BJ (cell line): ENCODE data around the gene SHROOM1. TPM values are rescaled to one million over a fixed set of nuclear protein-coding genes. Genes with fewer than 3 reads are reported as not detected.

Experiments used
- CTCF ChIA-PET: fragments of 350-600 bp; formaldehyde crosslinking; extraction: SDS; loops from one replicate; lab custom pipeline; 2021; ENCODE audit warnings: antibody characterized with exemption, inconsistent platforms; lab: Yijun Ruan, JAX
- POLR2A ChIA-PET: fragments of 300-600 bp; sonication (Branson Sonifier 250); formaldehyde crosslinking; extraction: SDS; loops from one replicate; lab custom pipeline; 2021; ENCODE audit warnings: antibody characterized with exemption; lab: Charles Lee
- DNase-seq: peaks from one replicate; pipeline ENCODE4 v3.0.0-alpha.2; 2011; ENCODE audit warnings: low read depth
- H3K27me3 ChIP-seq: 2 replicates; pipeline ENCODE4 v1.6.0; 2011; ENCODE audit warnings: low read length; ENCODE audit not compliant: control insufficient read depth, insufficient read depth
- H3K36me3 ChIP-seq: 2 replicates; pipeline ENCODE4 v1.5.1; 2011; ENCODE audit warnings: low read length; ENCODE audit not compliant: control insufficient read depth, insufficient read depth
- H3K4me3 ChIP-seq: 2 replicates; pipeline ENCODE4 v1.5.1; 2011; ENCODE audit warnings: low read depth, mild to moderate bottlenecking, control low read depth, low read length
- CTCF ChIP-seq: IDR thresholded peaks from 2 replicates; pipeline ENCODE4 v1.5.1; 2011; ENCODE audit warnings: low read depth, mild to moderate bottlenecking, control low read depth, inconsistent platforms, low read length, moderate library complexity; ENCODE audit not compliant: insufficient read depth
- polyA plus RNA-seq: library from polyadenylated mRNA; depleted of rRNA; stranded (reverse); fragments of >200 nt; gene quantifications from 2 replicates; pipeline ENCODE4 v1.2.3, GENCODE V29; 2011

The SHROOM1 gene
- polyA plus RNA-seq, 1 experiment, result 8.5 TPM

- CTCF ChIA-PET, result interaction anchor here (1.2 to 1.3 kb wide), 3 partner anchors 60 to 297 kb away, joined by 3 to 5 read pairs (median 3); no protein-coding TSS in a partner anchor
- no peaks in the 10 kb centered on the region for H3K27me3 ChIP-seq
- POLR2A ChIA-PET, result no interaction called here
Observed at GRCh38 chr5:132823481-132824050, 6.9 kb downstream of the SHROOM1 start.

GRCh38 chr5:132822650-132823480 lies 7.6 kb downstream of the SHROOM1 start:
- no peak for TF ChIP-seq CTCF
- H3K27me3 ChIP-seq, result no peaks in the 10 kb centered on the region
- CTCF ChIA-PET, result interaction anchor here (1.2 to 1.3 kb wide), 2 partner anchors 72 to 297 kb away, joined by 3 read pairs; no protein-coding TSS in a partner anchor
- no peak overlapping the region for H3K4me3 ChIP-seq
- POLR2A ChIA-PET, result no interaction called here
- H3K36me3 ChIP-seq, result peaks cover 9% of the 10 kb centered on the region
- DNase-seq, result no peak

More at GRCh38 chr5:132823481-132824050, 6.9 kb downstream of the SHROOM1 start:
- H3K36me3 ChIP-seq, result peaks cover 9% of the 10 kb centered on the region
- no peak overlapping the region for H3K4me3 ChIP-seq
- no peak for DNase-seq
- TF ChIP-seq CTCF, result no peak

- H3K4me3 ChIP-seq, result no peak overlapping the region
- H3K27me3 ChIP-seq, result no peaks in the 10 kb centered on the region
- no peak for DNase-seq
- POLR2A ChIA-PET, result no interaction called here
- TF ChIP-seq CTCF, result no peak
- CTCF ChIA-PET, result interaction anchor here (0.9 to 9.4 kb wide), 10 partner anchors 7 to 439 kb away, joined by 3 to 102 read pairs (median 11); partner anchors contain the start of gene SHROOM1
- H3K36me3 ChIP-seq, result peaks cover 9% of the 10 kb centered on the region
Observed at GRCh38 chr5:132821791-132822190, 8.7 kb downstream of the SHROOM1 start.

- no peak for TF ChIP-seq CTCF
- H3K27me3 ChIP-seq, result no peaks in the 10 kb centered on the region
- peaks cover 8% of the 10 kb centered on the region for H3K36me3 ChIP-seq
- no peak overlapping the region for H3K4me3 ChIP-seq
- no peak for DNase-seq
- CTCF ChIA-PET, result interaction anchor here (0.7 to 9.4 kb wide), 16 partner anchors 8 to 438 kb away, joined by 3 to 102 read pairs (median 11); partner anchors contain the start of genes GDF9, SHROOM1 and UQCRQ
- POLR2A ChIA-PET, result no interaction called here
Observed at GRCh38 chr5:132821350-132821749, 9.1 kb downstream of the SHROOM1 start.

- TF ChIP-seq CTCF, result peak; percentile 87
- H3K4me3 ChIP-seq, result no peak overlapping the region
- ChIA-PET POLR2A (no interaction called here), CTCF (interaction anchor here (0.6 to 9.4 kb wide), 40 partner anchors 9 to 641 kb away, joined by 3 to 102 read pairs (median 5); partner anchors contain the start of genes CCNI2, GDF9, IL13 and KIF3A)
- peaks cover 8% of the 10 kb centered on the region for H3K36me3 ChIP-seq
- no peaks in the 10 kb centered on the region for H3K27me3 ChIP-seq
- DNase-seq, result no peak
Observed at GRCh38 chr5:132820162-132820754, 10.2 kb downstream of the SHROOM1 start.
